GM12873 (cell line): ENCODE measurements around the gene ZNF83.

ENCODE experiments used
- CTCF ChIP-seq: IDR thresholded peaks from 2 replicates; pipeline ENCODE4 v1.5.1; 2012; ENCODE audit warnings: low read depth, mild to moderate bottlenecking, moderate library complexity, low read length, control low read depth; ENCODE audit not compliant: insufficient read depth; ENCODE audit errors: missing control alignments

ZNF83 gene

GRCh38 chr19:52667972-52668371 lies 29.8 kb upstream of the ZNF83 start:
- TF ChIP-seq CTCF = no peak

- no peak for TF ChIP-seq CTCF
Measured at GRCh38 chr19:52666506-52666905, 28.4 kb upstream of the ZNF83 start.

- TF ChIP-seq CTCF = no peak
Measured at GRCh38 chr19:52665529-52665928, 27.4 kb upstream of the ZNF83 start.

GRCh38 chr19:52665027-52665426 lies 26.9 kb upstream of the ZNF83 start:
- TF ChIP-seq CTCF = no peak

- no peak for TF ChIP-seq CTCF
Measured at GRCh38 chr19:52664461-52664860, 26.3 kb upstream of the ZNF83 start.

GRCh38 chr19:52662631-52663030 lies 24.5 kb upstream of the ZNF83 start:
- no peak for TF ChIP-seq CTCF

GRCh38 chr19:52660981-52661380 lies 22.8 kb upstream of the ZNF83 start:
- no peak for TF ChIP-seq CTCF
